ENCODE data around the gene CDKN2A. TPM values are rescaled to one million over a fixed set of nuclear protein-coding genes. Genes with fewer than 3 reads are reported as not detected.
A peak's percentile ranks its signal among the peaks of the same experiment; 100 is the strongest.

Gene CDKN2A
- polyA plus RNA-seq, 10 donors: 0.31 to 0.54 (median 0.48) TPM; not detected in 5

- no peak for DNase-seq
These were observed 14.2 kb upstream of the CDKN2A start for GRCh38 chr9:22008384-22008716.

- DNase-seq: no peak
These were observed 11.8 kb upstream of the CDKN2A start for GRCh38 chr9:22005702-22006606.

- DNase-seq: no peak
These were observed 11.0 kb upstream of the CDKN2A start for GRCh38 chr9:22005021-22005701.

- DNase-seq: no peak
These were observed 7.8 kb upstream of the CDKN2A start for GRCh38 chr9:22002038-22002437.

- DNase-seq: no peak
These were observed 3.8 kb upstream of the CDKN2A start for GRCh38 chr9:21998026-21998425.

GRCh38 chr9:21997480-21997879 is 3.3 kb upstream of the CDKN2A start:
- DNase-seq: no peak

GRCh38 chr9:21996858-21997257 is 2.7 kb upstream of the CDKN2A start:
- no peak for DNase-seq

- no peak for DNase-seq
These were observed 2.2 kb upstream of the CDKN2A start for GRCh38 chr9:21996438-21996837.

GRCh38 chr9:21995666-21996398 is 1.6 kb upstream of the CDKN2A start:
- peak in 1 of 3 donors; percentile 53 for DNase-seq

- DNase-seq: peak in 2 of 3 donors; percentile 68 to 87
These were observed 944 bp upstream of the CDKN2A start for GRCh38 chr9:21995006-21995665.

- peak in 1 of 3 donors; percentile 45 for DNase-seq
These were observed 389 bp upstream of the CDKN2A start, which contains the start of gene CDKN2B-AS1 for GRCh38 chr9:21994556-21995005. CDKN2B-AS1 (plus strand) TSS chr9:21994791.

- no peak for DNase-seq
These were observed 1.2 kb downstream of the CDKN2A start for GRCh38 chr9:21993007-21993406.

GRCh38 chr9:21991072-21991959 is 2.9 kb downstream of the CDKN2A start:
- DNase-seq: no peak

GRCh38 chr9:21989440-21990189 is 4.6 kb downstream of the CDKN2A start:
- DNase-seq: no peak

- DNase-seq: no peak
These were observed 5.9 kb downstream of the CDKN2A start for GRCh38 chr9:21988056-21988990.

- DNase-seq: no peak
These were observed 8.1 kb downstream of the CDKN2A start for GRCh38 chr9:21985964-21986667.

- no peak for DNase-seq
These were observed 10.1 kb downstream of the CDKN2A start for GRCh38 chr9:21984101-21984500.

- DNase-seq: no peak
These were observed 10.6 kb downstream of the CDKN2A start for GRCh38 chr9:21983561-21983935.

Measured in muscle of back (tissue), 11 donors.